GM23338 (cell line): ENCODE data around the gene SORBS2. TPM values are rescaled to one million over a fixed set of nuclear protein-coding genes. Genes with fewer than 3 reads are reported as not detected.

ENCODE experiments used
- ATAC-seq: fragments of 200-7000 bp; cut with Tn5 transposase; 3 replicates; pipeline ENCODE4 v1.9.1; 2020
- DNase-seq: peaks from one replicate; pipeline ENCODE4 v3.0.0-alpha.2; 2015; ENCODE audit warnings: low spot score
- H2AFZ ChIP-seq: fragments of 200-600 bp; sonication (generic); 2 replicates; pipeline ENCODE4 v1.8.0; 2016; ENCODE audit warnings: antibody characterized with exemption, mild to moderate bottlenecking, moderate library complexity
- H3F3A ChIP-seq: fragments of 200-600 bp; sonication (generic); replicated peaks from 2 replicates; pipeline ENCODE4 v1.8.0; 2017; ENCODE audit warnings: antibody characterized with exemption, mixed run types, low read depth
- H3K27ac ChIP-seq: fragments of 200-600 bp; sonication (generic); 2 replicates; pipeline ENCODE4 v1.6.1; 2016; ENCODE audit warnings: low read depth
- H3K27me3 ChIP-seq: fragments of 200-600 bp; sonication (generic); 2 replicates; pipeline ENCODE4 v1.8.0; 2016; ENCODE audit warnings: mild to moderate bottlenecking, mixed run types, moderate library complexity; ENCODE audit not compliant: insufficient read depth
- H3K36me3 ChIP-seq: fragments of 200-600 bp; sonication (generic); 2 replicates; pipeline ENCODE4 v1.8.0; 2016; ENCODE audit warnings: mild to moderate bottlenecking; ENCODE audit not compliant: insufficient read depth
- H3K4me1 ChIP-seq: fragments of 200-600 bp; sonication (generic); 2 replicates; pipeline ENCODE4 v1.8.0; 2016; ENCODE audit warnings: mild to moderate bottlenecking, moderate library complexity; ENCODE audit not compliant: insufficient read depth
- H3K4me2 ChIP-seq: fragments of 200-600 bp; sonication (generic); 2 replicates; pipeline ENCODE4 v1.7.1; 2017; ENCODE audit warnings: mixed run types
- H3K4me3 ChIP-seq: fragments of 200-600 bp; sonication (generic); 2 replicates; pipeline ENCODE4 v1.6.1; 2016; ENCODE audit warnings: mixed run types
- H3K79me2 ChIP-seq: fragments of 200-600 bp; sonication (generic); replicated peaks from 2 replicates; pipeline ENCODE4 v1.8.0; 2017; ENCODE audit warnings: mild to moderate bottlenecking; ENCODE audit not compliant: insufficient read depth
- H3K9me2 ChIP-seq: fragments of 200-600 bp; sonication (generic); 2 replicates; pipeline ENCODE4 v1.8.0; 2017; ENCODE audit not compliant: insufficient read depth
- H4K20me1 ChIP-seq: fragments of 200-600 bp; sonication (generic); replicated peaks from 2 replicates; pipeline ENCODE4 v1.8.0; 2017; ENCODE audit warnings: mild to moderate bottlenecking; ENCODE audit not compliant: insufficient read depth
- H3K27ac Mint-ChIP-seq: 2 replicates; pipeline ENCODE4 v1.8.0; 2020; ENCODE audit warnings: inconsistent platforms, mild to moderate bottlenecking, moderate library complexity, mixed read lengths
- H3K27me3 Mint-ChIP-seq: 3 replicates; pipeline ENCODE4 v1.8.0; 2022; ENCODE audit warnings: low read depth, mild to moderate bottlenecking, moderate library complexity, mixed read lengths, inconsistent platforms; ENCODE audit not compliant: insufficient read depth, poor library complexity
- H3K36me3 Mint-ChIP-seq: 3 replicates; pipeline ENCODE4 v1.8.0; 2021; ENCODE audit warnings: low read depth, mild to moderate bottlenecking, inconsistent platforms, moderate library complexity, mixed read lengths
- H3K4me1 Mint-ChIP-seq: 3 replicates; pipeline ENCODE4 v1.8.0; 2020; ENCODE audit warnings: mild to moderate bottlenecking, inconsistent platforms, mixed read lengths
- H3K4me3 Mint-ChIP-seq: 3 replicates; pipeline ENCODE4 v1.8.0; 2021; ENCODE audit warnings: moderate library complexity, mild to moderate bottlenecking, inconsistent platforms, mixed read lengths
- H3K9me3 Mint-ChIP-seq: 3 replicates; pipeline ENCODE4 v1.8.0; 2020; ENCODE audit warnings: moderate library complexity, mild to moderate bottlenecking, inconsistent platforms, mixed read lengths
- CREB1 ChIP-seq: fragments of 250-450 bp; sonication (Bioruptor Pico); IDR thresholded peaks from 2 replicates; pipeline ENCODE4 v1.5.0; 2020; ENCODE audit warnings: low read depth, mild to moderate bottlenecking, moderate library complexity
- NANOG ChIP-seq: IDR thresholded peaks from 2 replicates; pipeline ENCODE4 v1.6.1; 2016; ENCODE audit warnings: antibody characterized with exemption, borderline replicate concordance
- REST ChIP-seq: IDR thresholded peaks from one replicate; pipeline ENCODE4 v1.6.1; 2018; ENCODE audit warnings: antibody characterized with exemption; ENCODE audit not compliant: unreplicated experiment
- ZNF331 ChIP-seq: fragments of 250-450 bp; sonication (Bioruptor Pico); IDR thresholded peaks from 2 replicates; pipeline ENCODE4 v1.5.0; 2020; ENCODE audit warnings: low read depth, mild to moderate bottlenecking, moderate library complexity
- ZNF462 ChIP-seq: fragments of 250-450 bp; sonication (Bioruptor Pico); IDR thresholded peaks from 2 replicates; pipeline ENCODE4 v1.5.0; 2020; ENCODE audit warnings: mild to moderate bottlenecking, moderate library complexity
- polyA plus RNA-seq: library from polyadenylated mRNA; unstranded; fragments of >200 nt; fragmentation: Nextera tagmentation; extraction: Ambion mirVana; gene quantifications from 2 replicates; pipeline ENCODE4 v1.2.1, GENCODE V29; 2016
- total RNA-seq: library from RNA; depleted of rRNA; stranded (reverse); fragments of >200 nt; shearing (Covaris generic); gene quantifications from 2 replicates; pipeline ENCODE4 v1.2.3, GENCODE V29; 2014
- TF ChIP-seq, protein P1 (sequence below), 2 experiments: fragments of 200-600 bp in 1 of 2; sonication (generic) in 1 of 2; conservative IDR thresholded peaks; 2 replicates each; pipeline versions ENCODE4 v1.5.1 to v1.6.1; 2016 to 2017; ENCODE audit warnings: antibody characterized with exemption in 2 of 2, low read depth in 2 of 2, mild to moderate bottlenecking in 2 of 2, moderate library complexity in 1 of 2

The SORBS2 gene
- total and polyA plus RNA-seq, 2 experiments from 2014 or later, result 17.8 to 27.6 TPM

DNA sequence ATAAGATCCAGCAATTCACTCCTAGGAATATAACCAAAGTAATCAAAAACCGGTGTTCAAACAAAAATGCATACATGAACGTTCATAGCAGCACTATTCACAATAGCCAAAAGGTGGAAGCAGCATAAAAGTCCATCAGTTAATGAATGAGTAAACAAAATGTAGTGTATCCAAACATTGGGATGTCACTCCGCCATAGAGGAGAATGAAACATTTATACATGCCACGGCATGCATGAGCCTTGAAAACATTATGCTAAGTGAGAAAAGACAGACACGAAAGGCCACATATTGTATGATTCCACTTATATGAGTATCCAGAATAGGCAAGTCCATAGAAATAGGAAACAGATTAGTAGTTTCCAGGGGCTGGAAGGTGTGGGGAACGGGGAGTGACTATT, 265.7 kb downstream of the SORBS2 start:
- Histone ChIP-seq H3K4me1 (no peaks in the 10 kb centered on the region), H3K4me2 (no peak overlapping the region), H4K20me1 (no peaks in the 10 kb centered on the region), H3K27me3 (no peaks in the 10 kb centered on the region), H3K36me3 (no peaks in the 10 kb centered on the region), H3K9me2 (peaks cover 22% of the 10 kb centered on the region), H3K4me3 (no peak overlapping the region), H3F3A (no peaks in the 10 kb centered on the region), H3K27ac (no peak overlapping the region), H3K79me2 (no peaks in the 10 kb centered on the region), H2AFZ (no peak overlapping the region)
- Mint-ChIP-seq H3K27ac (no peak overlapping the region), H3K27me3 (no peaks in the 10 kb centered on the region), H3K4me1 (peaks cover 2% of the 10 kb centered on the region; the same call in 2 of the 3 replicates), H3K4me3 (no peak overlapping the region), H3K9me3 (no peaks in the 10 kb centered on the region; the same call in 2 of the 3 replicates), H3K36me3 (no peaks in the 10 kb centered on the region)
- DNase-seq (no peak), ATAC-seq (no peak)
- TF ChIP-seq ZNF331 (CRISPR knock-in tag), result no peak
- no peak for TF ChIP-seq REST
- TF ChIP-seq, protein P1, sequence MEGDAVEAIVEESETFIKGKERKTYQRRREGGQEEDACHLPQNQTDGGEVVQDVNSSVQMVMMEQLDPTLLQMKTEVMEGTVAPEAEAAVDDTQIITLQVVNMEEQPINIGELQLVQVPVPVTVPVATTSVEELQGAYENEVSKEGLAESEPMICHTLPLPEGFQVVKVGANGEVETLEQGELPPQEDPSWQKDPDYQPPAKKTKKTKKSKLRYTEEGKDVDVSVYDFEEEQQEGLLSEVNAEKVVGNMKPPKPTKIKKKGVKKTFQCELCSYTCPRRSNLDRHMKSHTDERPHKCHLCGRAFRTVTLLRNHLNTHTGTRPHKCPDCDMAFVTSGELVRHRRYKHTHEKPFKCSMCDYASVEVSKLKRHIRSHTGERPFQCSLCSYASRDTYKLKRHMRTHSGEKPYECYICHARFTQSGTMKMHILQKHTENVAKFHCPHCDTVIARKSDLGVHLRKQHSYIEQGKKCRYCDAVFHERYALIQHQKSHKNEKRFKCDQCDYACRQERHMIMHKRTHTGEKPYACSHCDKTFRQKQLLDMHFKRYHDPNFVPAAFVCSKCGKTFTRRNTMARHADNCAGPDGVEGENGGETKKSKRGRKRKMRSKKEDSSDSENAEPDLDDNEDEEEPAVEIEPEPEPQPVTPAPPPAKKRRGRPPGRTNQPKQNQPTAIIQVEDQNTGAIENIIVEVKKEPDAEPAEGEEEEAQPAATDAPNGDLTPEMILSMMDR (conservative IDR thresholded peaks at IDR 0.05; ENCODE audit: low read depth in 2 of 2), result no peak
- no peak for TF ChIP-seq NANOG
- no peak for TF ChIP-seq ZNF462 (CRISPR knock-in tag)
- no peak for TF ChIP-seq CREB1 (CRISPR knock-in tag)
